ENCODE results near the gene IL31.
"Not testable (repeated sequence)": the region's sequence is repeated elsewhere in the genome, so short reads cannot be mapped to it uniquely, and the experiment has no call there.

The IL31 gene

DNA sequence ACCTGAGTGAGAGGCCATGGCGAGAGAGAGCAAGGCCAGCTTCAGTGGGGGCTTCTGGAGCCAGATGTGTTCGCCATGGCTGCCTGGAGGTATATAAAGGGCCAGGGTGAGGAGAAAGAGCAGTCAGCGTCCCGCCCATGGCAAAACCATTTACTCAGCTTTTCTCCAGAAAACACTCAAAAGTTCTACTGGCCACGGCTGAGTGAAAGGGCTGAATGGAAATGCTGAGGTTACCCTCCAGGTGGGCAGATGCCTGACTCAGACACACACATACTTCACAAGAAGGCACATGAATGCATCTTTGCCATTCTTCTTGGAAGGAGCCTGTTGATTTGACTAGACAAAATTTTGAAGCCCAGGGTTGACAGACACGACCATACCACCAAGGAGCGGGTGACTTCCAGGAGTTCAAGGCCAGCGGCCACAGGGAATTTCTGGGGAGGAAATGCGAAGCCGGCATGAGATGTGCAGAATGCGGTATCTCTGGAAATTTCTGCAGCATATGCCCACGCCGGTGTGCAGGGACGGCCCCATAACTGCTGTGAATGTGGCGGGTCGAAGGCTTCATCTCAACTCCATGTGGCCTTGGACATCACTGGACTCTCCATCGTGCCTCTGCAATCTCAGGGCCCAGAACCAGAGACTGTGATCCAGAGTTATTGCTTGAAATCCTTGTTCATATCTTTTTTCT lies at the start of gene IL31:
TSS of gene IL31 (minus strand) at position 67 of the 691 bp plus-strand sequence. CDS start at position 18, 49 bp downstream.
- DNase-seq (ENCODE audit: low read depth in 2 of 2, low spot score in 1 of 2) = no peak

DNA sequence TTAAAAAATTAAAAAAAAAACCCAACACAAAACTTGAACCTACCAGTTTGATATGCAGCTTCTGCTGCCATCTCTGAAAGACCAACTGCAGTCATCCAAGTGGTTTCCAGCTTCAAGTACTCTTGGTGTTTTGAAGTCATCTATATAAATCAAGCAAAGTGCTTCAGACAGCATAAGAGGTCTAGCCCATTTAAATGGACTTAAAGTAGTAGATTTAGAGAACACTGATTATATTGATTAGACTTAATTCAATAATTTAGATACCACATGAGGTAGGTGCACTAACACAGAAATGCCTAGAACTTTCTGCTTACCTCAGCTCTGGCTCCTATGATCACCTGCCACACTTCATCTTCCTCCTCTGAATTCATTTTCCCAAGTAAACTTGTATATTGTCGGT lies 42.4 kb upstream of the IL31 start:
- no peak for DNase-seq (ENCODE audit: low read depth in 2 of 2, low spot score in 1 of 2)

DNA sequence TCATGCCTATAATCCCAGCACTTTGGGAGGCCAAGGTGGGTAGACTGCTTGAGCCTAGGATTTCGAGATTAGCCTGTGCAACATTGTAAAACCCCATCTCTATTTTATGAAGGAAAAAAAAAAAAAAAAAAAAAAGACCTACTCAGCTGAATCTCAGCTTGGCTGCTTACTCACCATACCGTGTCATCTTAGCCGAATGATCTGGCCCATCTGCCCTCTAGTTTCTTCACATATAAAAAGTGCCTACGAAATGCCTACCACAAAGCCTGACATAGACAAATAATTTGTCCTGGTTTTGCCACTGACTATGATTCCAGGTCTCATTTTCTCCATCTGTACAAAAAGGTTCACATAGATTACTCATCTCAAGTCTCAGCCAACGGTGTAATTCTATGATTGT lies 41.8 kb upstream of the IL31 start:
- DNase-seq (ENCODE audit: low read depth in 2 of 2, low spot score in 1 of 2) = no peak

DNA sequence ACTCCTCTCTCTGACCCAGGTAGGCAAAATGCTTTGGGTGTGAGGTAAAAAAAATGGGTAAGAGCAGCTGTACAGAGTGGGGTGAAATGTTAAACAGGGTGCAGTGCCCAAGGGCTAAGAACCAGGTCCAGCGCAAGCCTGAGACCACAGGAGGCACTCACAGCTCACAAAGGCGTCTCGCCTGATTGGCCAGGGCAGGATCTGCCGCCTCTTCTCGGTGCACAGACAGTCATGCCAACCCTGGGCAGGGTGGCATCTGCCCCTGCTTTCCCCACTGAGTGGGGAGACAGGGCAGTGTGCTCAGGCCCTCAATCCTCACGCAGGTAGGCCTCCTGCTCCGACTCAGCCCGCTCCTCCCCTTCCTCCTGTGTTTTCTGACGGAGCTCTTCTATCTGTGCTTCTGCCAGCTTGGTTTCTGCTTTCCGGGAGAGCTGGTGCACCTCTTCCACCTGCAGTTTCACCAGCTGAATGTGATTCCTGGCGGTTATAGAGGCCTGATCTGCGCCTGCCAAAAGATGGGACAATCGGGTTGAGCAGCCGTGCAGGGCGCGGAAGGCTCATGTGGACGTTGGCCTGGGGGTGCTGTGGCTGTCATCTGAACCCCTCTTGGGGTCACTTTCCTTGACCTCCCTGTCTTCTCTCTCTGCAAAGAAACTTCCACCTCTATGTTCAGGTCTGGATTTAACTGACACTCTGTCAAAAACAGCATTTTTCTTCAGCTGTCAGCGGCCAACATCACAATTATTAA lies 34.2 kb upstream of the IL31 start:
- no peak for DNase-seq (ENCODE audit: low read depth in 2 of 2, low spot score in 1 of 2)

DNA sequence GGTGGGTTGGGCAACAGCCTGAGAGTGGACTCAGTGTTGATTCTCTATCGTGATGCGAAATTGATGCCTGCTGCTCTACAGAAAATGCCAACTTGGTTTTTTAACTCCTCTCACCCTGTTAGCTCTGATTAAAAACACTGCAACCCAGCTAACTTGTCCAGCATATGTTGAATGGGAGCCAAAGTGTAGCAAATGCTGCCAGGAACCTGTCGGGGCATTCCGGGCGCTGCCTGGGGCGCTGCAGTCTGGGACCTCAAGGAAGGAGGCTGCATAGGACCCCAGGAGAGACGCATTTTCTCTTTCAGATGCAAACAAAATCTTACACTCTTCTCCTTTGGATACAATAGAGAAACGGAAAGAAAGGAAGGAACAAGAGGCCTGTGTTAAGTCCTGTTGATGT lies 33.4 kb upstream of the IL31 start:
- no peak for DNase-seq (ENCODE audit: low read depth in 2 of 2, low spot score in 1 of 2)

DNA sequence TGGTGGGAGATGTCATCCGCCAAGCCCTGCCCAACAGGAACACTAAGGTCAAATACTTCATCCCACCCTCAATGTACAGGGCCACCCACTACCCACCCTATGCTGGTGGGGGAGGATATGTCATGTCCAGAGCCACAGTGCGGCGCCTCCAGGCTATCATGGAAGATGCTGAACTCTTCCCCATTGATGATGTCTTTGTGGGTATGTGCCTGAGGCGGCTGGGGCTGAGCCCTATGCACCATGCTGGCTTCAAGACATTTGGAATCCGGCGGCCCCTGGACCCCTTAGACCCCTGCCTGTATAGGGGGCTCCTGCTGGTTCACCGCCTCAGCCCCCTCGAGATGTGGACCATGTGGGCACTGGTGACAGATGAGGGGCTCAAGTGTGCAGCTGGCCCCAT lies 33.0 kb upstream of the IL31 start:
- DNase-seq (ENCODE audit: low read depth in 2 of 2, low spot score in 1 of 2) = no peak

DNA sequence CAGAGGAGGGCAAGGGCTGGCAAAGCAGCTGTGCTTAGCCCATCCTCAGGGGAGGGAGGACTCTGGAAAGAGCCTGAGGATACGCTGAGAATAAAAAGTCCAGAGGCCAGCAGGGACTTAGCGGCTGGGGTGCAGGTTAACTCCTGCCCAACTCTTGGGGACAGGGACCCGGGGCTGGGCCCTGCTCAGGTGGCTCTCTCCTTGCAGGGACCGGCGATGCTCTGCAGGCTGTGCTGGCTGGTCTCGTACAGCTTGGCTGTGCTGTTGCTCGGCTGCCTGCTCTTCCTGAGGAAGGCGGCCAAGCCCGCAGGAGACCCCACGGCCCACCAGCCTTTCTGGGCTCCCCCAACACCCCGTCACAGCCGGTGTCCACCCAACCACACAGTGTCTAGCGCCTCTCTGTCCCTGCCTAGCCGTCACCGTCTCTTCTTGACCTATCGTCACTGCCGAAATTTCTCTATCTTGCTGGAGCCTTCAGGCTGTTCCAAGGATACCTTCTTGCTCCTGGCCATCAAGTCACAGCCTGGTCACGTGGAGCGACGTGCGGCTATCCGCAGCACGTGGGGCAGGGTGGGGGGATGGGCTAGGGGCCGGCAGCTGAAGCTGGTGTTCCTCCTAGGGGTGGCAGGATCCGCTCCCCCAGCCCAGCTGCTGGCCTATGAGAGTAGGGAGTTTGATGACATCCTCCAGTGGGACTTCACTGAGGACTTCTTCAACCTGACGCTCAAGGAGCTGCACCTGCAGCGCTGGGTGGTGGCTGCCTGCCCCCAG lies 32.3 kb upstream of the IL31 start:
- DNase-seq (ENCODE audit: low read depth in 2 of 2, low spot score in 1 of 2) = no peak

DNA sequence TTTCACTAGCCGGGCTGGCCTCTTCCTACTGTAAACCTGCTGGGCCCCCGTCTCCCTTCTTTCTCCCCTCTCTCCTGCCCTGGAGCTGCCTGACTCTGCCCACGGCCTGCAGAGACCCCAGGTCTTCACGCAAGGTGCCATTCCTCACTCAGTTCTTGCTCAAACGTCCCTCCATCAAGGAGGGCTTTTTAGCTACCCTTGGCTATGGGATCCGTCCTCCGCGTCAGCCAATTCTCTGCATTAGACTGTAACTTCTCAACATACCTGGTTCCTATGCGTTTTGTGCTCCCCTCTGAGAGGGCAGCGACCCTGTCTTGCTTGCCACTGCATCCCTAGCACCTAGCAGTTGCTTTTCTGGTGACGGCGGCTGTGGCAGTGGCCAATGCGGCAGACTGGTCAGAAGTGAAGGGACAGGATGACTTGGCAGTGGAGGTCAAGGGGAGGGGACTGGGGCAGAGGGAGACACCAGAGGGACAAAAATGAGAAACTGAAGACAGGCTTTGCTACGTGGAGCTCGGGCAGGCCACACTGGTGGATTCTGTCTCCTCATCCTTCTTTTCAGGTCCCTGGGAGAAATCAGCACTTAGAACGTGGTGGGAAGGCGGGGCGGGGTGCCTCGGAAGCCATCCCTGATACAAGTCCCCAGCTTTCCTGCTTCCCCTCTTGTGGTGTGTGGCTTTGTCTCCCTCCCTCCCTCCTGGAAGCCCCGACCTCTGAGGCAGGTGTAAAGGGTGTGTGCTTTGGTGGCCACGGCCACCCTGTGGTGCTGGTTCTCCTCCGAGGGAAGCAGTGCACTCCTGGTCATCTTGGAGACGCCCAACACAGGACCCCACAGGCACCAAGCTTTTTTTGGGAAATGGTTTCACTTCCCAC lies 31.3 kb upstream of the IL31 start:
- DNase-seq (ENCODE audit: low read depth in 2 of 2, low spot score in 1 of 2) = no peak

DNA sequence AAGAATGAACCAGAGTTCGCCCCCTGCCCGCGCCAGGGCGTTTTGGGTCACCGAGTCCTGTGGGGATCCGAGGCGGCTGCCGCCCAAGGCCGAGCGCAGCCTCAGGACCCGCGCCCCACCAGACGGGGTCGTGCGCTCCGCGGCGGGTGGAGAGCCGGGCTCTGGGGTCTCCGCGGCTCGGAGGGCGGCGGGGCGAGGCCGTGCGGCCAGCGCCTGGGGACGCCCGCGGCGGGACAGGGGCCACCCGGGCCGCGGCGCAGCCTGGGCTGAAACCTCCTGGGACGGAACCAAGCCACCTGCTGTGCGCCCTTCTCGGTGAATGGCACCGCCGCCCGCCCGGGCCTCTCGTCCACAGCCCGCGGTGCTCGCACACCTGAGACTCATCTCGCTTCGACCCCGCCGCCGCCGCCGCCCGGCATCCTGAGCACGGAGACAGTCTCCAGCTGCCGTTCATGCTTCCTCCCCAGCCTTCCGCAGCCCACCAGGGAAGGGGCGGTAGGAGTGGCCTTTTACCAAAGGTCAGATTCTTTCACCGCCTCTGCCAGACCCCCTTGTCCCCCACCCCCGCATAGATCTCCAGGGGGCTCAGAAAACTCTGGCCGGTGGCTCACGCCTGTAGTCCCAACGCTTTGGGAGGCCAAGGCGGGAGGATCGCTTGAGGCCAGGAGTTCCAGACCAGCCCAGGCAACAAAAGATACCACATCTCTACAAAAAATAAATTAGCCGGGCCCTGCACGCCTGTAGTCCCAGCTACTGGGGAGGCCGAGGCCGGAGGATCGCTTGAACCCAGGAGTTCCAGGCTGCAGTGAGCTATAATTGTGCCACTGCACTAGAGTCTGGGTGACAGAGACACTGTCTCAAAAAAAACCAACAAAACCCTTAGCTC lies 30.4 kb upstream of the IL31 start:
- no peak for DNase-seq (ENCODE audit: low read depth in 2 of 2, low spot score in 1 of 2)

DNA sequence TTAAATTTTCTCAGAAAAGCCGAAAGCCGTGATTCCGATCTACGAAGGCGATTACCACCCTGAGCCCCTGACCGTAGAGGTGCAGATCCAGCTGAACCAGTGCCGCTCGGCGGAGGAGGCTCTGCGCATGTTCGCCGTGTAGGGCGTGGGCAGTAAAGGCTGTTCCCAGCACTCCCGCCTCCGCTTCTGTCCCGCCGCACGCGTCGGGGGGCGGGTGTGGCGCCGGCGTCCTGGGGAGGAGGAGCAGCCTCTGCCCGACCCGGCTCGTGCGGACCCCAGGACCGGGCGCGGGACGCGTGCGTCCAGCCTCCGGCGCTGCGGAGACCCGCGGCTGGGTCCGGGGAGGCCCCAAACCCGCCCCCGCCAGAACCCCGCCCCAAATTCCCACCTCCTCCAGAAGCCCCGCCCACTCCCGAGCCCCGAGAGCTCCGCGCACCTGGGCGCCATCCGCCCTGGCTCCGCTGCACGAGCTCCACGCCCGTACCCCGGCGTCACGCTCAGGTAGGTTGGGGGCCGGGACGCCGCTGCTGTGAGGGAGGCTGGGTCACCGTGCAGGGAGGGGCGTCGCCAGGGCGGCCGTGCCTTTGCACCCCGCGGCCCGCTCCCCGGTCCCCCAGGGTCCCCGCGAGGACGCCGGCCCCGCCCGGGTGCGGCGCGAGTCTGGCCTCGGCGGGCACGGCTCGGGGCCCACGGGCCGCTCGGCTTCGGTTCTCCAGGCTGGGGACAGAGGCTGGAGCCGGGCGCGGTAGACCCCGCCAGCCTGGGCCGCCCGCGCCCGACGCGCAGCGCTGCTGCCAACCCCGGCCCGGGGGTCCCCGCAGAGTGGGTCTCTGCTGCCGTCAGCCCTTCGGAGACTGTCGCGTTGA lies 29.5 kb upstream of the IL31 start, which contains the start of gene B3GNT4:
TSS of gene B3GNT4 (plus strand) at position 409 of the 866 bp plus-strand sequence. CDS start 910 bp downstream, outside the sequence.
- peak; percentile 37 to 46 for DNase-seq (ENCODE audit: low read depth in 2 of 2, low spot score in 1 of 2)

DNA sequence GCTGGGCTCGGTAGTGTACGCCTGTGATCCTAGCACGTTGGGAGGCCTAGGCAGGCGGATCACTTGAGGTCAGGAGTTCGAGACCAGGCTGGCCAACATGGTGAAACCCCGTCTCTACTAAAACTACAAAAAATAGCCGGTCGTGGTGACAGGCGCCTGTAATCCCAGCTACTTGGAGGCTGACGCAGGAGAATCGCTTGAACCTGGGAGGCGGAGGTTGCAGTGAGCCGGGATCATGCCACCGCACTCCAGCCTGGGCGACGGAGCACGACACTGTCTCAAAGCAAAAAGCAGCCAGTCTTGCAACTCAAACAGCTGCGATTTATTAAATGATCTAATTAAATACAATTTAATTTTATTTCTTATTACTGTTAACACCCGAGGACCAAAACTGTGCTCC lies 28.8 kb upstream of the IL31 start:
- not testable (repeated sequence) for DNase-seq (ENCODE audit: low read depth in 2 of 2, low spot score in 1 of 2)

DNA sequence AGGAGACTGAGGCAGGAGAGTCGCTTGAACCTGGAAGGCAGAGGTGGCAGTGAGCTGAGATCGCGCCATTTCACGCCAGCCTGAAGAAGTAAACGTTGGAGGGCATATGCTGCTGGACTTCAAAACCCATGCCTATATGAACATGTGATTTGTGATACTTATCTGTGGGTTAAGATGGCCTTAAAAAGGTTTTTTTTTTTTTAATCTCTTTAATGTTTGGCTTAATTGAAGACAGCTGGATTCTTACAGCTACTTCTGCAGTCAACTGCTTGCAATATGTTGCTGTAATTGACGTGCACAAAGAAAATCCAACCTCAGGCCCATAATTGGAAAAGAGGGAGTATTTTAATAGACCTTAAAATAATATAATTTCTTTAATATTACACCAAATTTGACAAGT lies 28.0 kb upstream of the IL31 start:
- DNase-seq (ENCODE audit: low read depth in 2 of 2, low spot score in 1 of 2) = no peak

DNA sequence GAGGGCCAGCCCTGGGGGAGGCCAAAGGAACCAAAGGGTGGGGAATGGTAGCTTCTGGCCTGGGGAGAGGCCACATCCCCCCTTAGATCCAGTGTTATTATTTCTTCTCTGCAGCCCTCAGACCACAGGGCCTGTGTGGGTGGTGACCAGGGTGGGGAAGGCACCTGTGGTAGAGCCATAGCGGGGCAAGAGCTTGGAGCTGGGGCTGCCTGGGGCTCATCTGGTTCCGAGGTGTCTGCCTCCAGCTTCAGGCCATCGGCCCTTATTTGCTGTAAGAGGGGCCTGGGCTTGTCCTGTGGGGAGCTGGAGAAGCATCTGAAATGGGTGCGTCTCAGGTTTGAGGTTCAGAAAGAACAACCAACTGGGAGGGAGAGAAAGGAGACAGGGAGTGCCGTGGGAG lies 27.4 kb upstream of the IL31 start:
- DNase-seq (ENCODE audit: low read depth in 2 of 2, low spot score in 1 of 2) = no peak

DNA sequence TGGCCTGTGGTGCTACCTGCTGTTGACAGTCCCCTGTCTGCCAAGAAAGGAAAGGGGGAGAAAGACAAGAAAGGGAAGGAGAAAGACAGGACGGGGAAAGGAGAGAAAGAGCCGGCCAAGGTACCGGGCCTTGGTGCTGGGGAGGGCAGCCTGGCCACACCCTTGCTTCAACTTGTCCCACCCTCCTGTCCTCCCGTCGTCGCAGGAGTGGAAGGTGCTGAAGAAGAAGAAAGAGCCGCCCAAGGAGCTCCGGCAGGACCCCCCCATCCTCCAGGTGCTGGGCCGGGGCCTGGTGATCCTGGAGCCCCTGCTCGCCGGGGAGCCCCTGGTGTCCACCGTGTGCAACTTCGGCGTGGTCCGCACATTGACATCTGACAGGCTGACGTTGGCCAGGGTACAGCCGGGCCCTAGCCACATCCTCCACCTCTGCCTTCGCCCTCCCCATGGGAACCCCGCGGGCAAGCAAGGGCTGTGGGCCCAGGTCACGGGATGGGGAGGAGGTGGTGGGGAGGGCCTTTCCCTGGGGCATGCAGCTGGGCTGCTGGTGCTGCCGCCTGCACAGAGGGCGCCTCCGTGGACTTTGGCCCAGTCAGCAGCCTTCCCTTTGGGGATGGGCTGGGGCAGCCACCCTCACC lies 26.6 kb upstream of the IL31 start:
- DNase-seq (ENCODE audit: low read depth in 2 of 2, low spot score in 1 of 2) = no peak

DNA sequence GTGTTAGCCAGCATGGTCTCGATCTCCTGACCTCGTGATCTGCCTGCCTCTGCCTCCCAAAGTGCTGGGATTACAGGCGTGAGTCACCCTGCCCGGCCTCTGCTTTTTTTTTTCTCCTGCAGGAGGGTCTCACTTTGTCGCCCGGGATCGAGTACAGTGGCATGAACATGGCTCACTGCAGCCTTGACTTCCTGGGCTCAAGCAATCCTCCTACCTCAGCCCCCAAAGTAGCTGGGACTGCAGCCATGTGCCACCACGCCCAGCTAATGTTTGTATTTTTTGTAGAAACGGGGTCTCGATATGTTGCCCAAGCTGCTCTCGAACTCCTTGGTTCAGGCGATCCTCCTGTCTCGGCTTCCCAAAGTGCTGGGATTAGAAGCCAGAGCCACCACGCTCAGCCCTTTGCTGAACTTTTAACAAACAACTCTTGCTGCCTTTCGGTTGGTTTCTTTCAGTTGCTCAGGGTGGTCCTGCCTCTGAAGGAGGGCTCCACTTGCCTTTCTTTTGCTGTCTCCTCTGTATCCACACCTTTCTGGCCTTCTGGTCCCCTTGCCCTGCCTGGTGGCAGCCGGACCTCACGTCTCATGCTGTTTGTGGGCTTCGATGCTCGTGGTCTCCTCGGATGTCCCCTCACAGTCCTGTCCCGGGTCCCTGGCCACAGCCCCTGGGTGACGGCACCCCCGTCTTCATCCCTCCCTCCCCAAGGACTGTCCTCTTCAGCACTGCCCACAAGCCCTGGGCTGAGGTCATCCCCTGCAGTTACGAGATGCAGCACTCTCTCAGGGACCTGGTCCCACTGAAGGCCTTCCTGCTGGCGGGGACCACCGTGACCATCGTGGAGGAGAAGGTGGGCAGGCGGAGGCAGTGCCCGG lies 25.7 kb upstream of the IL31 start:
- DNase-seq (ENCODE audit: low read depth in 2 of 2, low spot score in 1 of 2) = no peak

DNA sequence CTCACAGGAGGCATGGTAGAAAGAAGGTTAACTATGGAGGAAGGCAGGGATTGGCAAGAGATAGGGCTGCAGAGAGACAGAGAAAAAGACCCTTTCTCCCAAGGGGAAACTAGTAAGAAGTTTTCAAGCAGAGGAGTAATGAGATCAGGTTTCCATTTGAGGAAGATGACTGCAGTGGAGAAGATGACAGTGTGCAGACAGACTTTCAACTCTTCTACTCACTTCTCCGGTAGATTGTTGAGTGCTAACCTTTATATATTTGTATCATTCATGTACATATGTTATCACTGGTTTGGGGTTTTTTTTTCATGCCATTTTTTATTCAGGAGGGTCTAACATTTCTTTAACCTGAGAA lies 23.6 kb upstream of the IL31 start:
- no peak for DNase-seq (ENCODE audit: low read depth in 2 of 2, low spot score in 1 of 2)

DNA sequence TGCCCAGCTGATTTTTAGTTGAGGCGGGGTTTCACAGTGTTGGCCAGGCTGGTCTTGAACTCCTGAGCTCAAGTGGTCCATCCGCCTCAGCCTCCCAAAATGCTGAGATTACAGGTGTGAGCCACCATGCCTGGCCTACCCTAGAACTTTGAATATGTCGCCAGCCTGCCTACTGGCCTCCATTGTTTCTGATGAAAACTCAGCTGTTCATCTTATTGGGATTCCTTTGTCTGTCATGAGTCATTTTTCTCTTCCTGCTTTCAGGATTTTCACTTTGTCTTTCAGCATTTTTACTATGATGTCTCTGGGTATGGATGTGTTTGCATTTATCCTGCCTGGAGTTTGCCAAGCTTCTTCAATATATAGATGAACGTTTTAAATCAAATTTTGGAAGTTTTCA lies 21.4 kb upstream of the IL31 start:
- DNase-seq (ENCODE audit: low read depth in 2 of 2, low spot score in 1 of 2) = no peak

DNA sequence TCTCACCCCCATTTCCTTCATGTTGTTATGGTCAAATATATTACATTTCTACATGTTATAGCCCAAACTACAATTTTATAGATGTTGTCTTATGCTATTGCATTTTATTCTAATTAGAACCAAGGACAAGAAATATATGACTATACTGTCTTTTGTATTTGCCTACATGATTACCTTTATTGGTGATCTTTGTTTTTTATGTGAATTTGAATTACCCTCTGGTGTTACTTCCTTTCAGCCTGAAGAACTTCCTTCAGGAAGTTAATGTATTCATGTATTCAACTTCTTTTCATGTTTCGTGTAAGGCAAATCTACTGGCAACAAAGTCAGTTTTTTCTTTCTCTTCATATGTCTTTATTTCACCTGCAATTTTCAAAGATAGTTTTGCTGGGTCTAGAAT lies 20.8 kb upstream of the IL31 start:
- DNase-seq (ENCODE audit: low read depth in 2 of 2, low spot score in 1 of 2) = no peak
